OCI-LY1 (cell line): ENCODE results near the gene SAP30BP.

Experiments used
- H2AFZ ChIP-seq: fragments of 200-600 bp; sonication (generic), shearing (Covaris generic); 2 replicates; pipeline ENCODE4 v1.6.0; 2014; ENCODE audit warnings: antibody characterized with exemption, mild to moderate bottlenecking, low read length
- H3F3A ChIP-seq: fragments of 200-600 bp; sonication (generic), shearing (Covaris generic); 2 replicates; pipeline ENCODE4 v1.6.0; 2014; ENCODE audit warnings: mild to moderate bottlenecking, antibody characterized with exemption, low read length, moderate library complexity; ENCODE audit not compliant: insufficient read depth
- H3K27ac ChIP-seq: fragments of 200-600 bp; sonication (generic); 2 replicates; pipeline ENCODE4 v1.5.1; 2014; ENCODE audit warnings: low read length, mixed run types, mild to moderate bottlenecking, low read depth; ENCODE audit not compliant: poor library complexity, severe bottlenecking
- H3K27me3 ChIP-seq: fragments of 200-600 bp; sonication (generic); 2 replicates; pipeline ENCODE4 v1.6.0; 2014; ENCODE audit warnings: antibody characterized with exemption, mild to moderate bottlenecking, low read length, moderate library complexity; ENCODE audit not compliant: insufficient read depth
- H3K36me3 ChIP-seq: fragments of 200-600 bp; sonication (generic); 2 replicates; pipeline ENCODE4 v1.6.1; 2014; ENCODE audit warnings: mild to moderate bottlenecking, antibody characterized with exemption, low read length, moderate library complexity, mixed read lengths; ENCODE audit not compliant: insufficient read depth
- H3K4me1 ChIP-seq: fragments of 200-600 bp; sonication (generic); 2 replicates; pipeline ENCODE4 v1.5.1; 2014; ENCODE audit warnings: mild to moderate bottlenecking, low read length, moderate library complexity; ENCODE audit not compliant: insufficient read depth, severe bottlenecking
- H3K4me2 ChIP-seq: fragments of 200-600 bp; sonication (generic), shearing (Covaris generic); 2 replicates; pipeline ENCODE4 v1.6.1; 2014; ENCODE audit warnings: low read length
- H3K4me3 ChIP-seq: fragments of 200-600 bp; sonication (generic); 2 replicates; pipeline ENCODE4 v1.5.1; 2014; ENCODE audit warnings: low read length, low read depth, mild to moderate bottlenecking, mixed read lengths; ENCODE audit not compliant: poor library complexity, severe bottlenecking
- H3K79me2 ChIP-seq: fragments of 200-600 bp; shearing (Covaris generic); 2 replicates; pipeline ENCODE4 v1.6.1; 2016; ENCODE audit warnings: mixed run types, low read length, mixed read lengths; ENCODE audit not compliant: insufficient read depth
- H3K9ac ChIP-seq: fragments of 200-600 bp; sonication (generic), shearing (Covaris generic); 2 replicates; pipeline ENCODE4 v1.6.1; 2014; ENCODE audit warnings: mild to moderate bottlenecking, low read length, mixed read lengths
- H3K9me2 ChIP-seq: fragments of 200-600 bp; sonication (generic), shearing (Covaris generic); 2 replicates; pipeline ENCODE4 v1.6.1; 2014; ENCODE audit warnings: low read depth, mild to moderate bottlenecking, low read length, mixed read lengths
- H3K9me3 ChIP-seq: fragments of 200-600 bp; shearing (Covaris generic); 2 replicates; pipeline ENCODE4 v1.6.1; 2014; ENCODE audit warnings: low read length, mixed read lengths
- H4K20me1 ChIP-seq: fragments of 200-600 bp; sonication (generic), shearing (Covaris generic); 2 replicates; pipeline ENCODE4 v1.6.0; 2016; ENCODE audit warnings: mild to moderate bottlenecking, low read length; ENCODE audit not compliant: insufficient read depth
- CTCF ChIP-seq: fragments of 200-600 bp; sonication (generic), shearing (Covaris generic); IDR thresholded peaks from 2 replicates; pipeline ENCODE4 v1.5.1; 2017; ENCODE audit warnings: mild to moderate bottlenecking, antibody characterized with exemption, low read length, moderate library complexity, mixed read lengths
- EZH2 ChIP-seq: fragments of 200-600 bp; sonication (generic), shearing (Covaris generic); IDR thresholded peaks from 2 replicates; pipeline ENCODE4 v1.8.0; 2017; ENCODE audit warnings: borderline replicate concordance, mixed run types, mild to moderate bottlenecking, antibody characterized with exemption, low read length, moderate library complexity, mixed read lengths

SAP30BP gene

GRCh38 chr17:75721463-75722011 lies 54.4 kb downstream of the SAP30BP start:
- Histone ChIP-seq H2AFZ (no peak overlapping the region), H3K4me1 (peaks cover 5% of the 10 kb centered on the region), H3K9me3 (no peaks in the 10 kb centered on the region), H3K4me2 (peak overlapping the region; percentile 80), H3K27ac (no peak overlapping the region), H3K9ac (no peak overlapping the region; the same call in 1 of the 2 replicates), H3K27me3 (peaks cover 9% of the 10 kb centered on the region; the same call in 1 of the 2 replicates), H3K9me2 (no peaks in the 10 kb centered on the region), H3F3A (no peaks in the 10 kb centered on the region), H3K4me3 (peak overlapping the region; percentile 62), H3K79me2 (no peaks in the 10 kb centered on the region), H4K20me1 (no peaks in the 10 kb centered on the region), H3K36me3 (no peaks in the 10 kb centered on the region)
- TF ChIP-seq EZH2 (no peak), CTCF (no peak)

GRCh38 chr17:75722076-75722475 lies 54.9 kb downstream of the SAP30BP start:
- H3K36me3 ChIP-seq = no peaks in the 10 kb centered on the region
- H3K4me2 ChIP-seq = no peak overlapping the region
- no peaks in the 10 kb centered on the region for H3K9me2 ChIP-seq
- H3K9ac ChIP-seq = no peak overlapping the region
- peaks cover 9% of the 10 kb centered on the region; the same call in 1 of the 2 replicates for H3K27me3 ChIP-seq
- H3K4me3 ChIP-seq = no peak overlapping the region
- no peaks in the 10 kb centered on the region for H3K9me3 ChIP-seq
- peaks cover 5% of the 10 kb centered on the region for H3K4me1 ChIP-seq
- H3K27ac ChIP-seq = no peak overlapping the region
- no peaks in the 10 kb centered on the region for H3K79me2 ChIP-seq
- no peak for TF ChIP-seq CTCF
- TF ChIP-seq EZH2 = no peak
- no peaks in the 10 kb centered on the region for H4K20me1 ChIP-seq
- H2AFZ ChIP-seq = no peak overlapping the region
- no peaks in the 10 kb centered on the region for H3F3A ChIP-seq

- no peak overlapping the region for H3K9ac ChIP-seq
- H3K9me3 ChIP-seq = no peaks in the 10 kb centered on the region
- H3K79me2 ChIP-seq = no peaks in the 10 kb centered on the region
- no peaks in the 10 kb centered on the region for H3K9me2 ChIP-seq
- H3K4me1 ChIP-seq = peaks cover 5% of the 10 kb centered on the region
- H2AFZ ChIP-seq = no peak overlapping the region
- TF ChIP-seq CTCF = no peak
- no peak for TF ChIP-seq EZH2
- no peak overlapping the region for H3K4me2 ChIP-seq
- H3K27me3 ChIP-seq = peaks cover 7% of the 10 kb centered on the region; the same call in 1 of the 2 replicates
- H4K20me1 ChIP-seq = no peaks in the 10 kb centered on the region
- H3F3A ChIP-seq = no peaks in the 10 kb centered on the region
- no peak overlapping the region for H3K4me3 ChIP-seq
- no peaks in the 10 kb centered on the region for H3K36me3 ChIP-seq
- H3K27ac ChIP-seq = no peak overlapping the region
Observed at GRCh38 chr17:75722542-75723095, 55.5 kb downstream of the SAP30BP start.
